Activated CD8-positive, alpha-beta memory T cell treated with anti-CD3 and anti-CD28 coated beads for 4 hours (primary cell): Measurements from ENCODE around the gene ERC2.

Experiments
- DNase-seq, 2 donors: peaks; one replicate each; pipeline ENCODE4 v3.0.0-alpha.2; 2020; ENCODE audit warnings: low read depth in 2 of 2

ERC2 gene

GRCh38 chr3:55498520-55498919, 969.7 kb downstream of the ERC2 start:
- no peak for DNase-seq

DNA sequence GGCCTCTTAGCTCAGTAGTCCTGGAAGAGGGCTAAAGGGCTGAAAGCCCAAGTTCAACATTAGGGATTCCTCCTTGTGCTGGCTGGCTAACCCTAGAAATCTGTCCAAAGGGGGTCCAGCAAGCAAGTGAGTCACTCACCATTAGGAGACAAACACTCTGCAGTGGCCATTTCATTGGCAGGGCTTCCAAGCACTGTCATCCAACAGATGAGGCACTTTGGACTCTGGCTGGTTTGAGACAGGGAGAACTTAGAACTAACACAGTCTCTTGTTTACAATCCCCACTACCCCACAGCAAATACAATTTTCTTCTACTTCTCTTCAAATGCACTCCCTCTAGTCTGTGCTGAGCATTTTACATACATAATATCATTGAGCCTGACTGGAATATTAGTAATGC, 971.0 kb downstream of the ERC2 start:
- DNase-seq: no peak

- no peak for DNase-seq
Observed at GRCh38 chr3:55494976-55495375, 973.3 kb downstream of the ERC2 start.

DNA sequence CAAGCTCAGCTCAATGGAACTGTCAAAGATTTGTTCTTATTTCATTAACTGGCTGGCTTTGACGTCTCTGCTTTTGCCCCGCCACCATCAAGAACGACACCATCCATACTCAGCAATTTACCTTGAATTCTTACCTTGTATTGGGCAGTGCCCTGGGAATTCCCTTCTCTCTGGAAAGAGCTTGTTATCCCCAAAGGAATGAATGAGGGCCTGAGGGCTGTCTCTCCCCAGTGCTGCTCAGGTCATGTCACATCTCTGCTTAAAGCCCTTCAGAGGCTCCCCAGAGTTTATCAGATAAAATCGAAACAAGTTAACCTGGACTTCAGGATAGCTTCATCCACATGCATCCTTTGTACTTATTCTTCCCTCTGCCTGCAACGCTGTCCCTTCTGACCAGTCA, 975.3 kb downstream of the ERC2 start:
- no peak for DNase-seq

GRCh38 chr3:55491296-55491816, 976.9 kb downstream of the ERC2 start:
- DNase-seq: no peak

DNA sequence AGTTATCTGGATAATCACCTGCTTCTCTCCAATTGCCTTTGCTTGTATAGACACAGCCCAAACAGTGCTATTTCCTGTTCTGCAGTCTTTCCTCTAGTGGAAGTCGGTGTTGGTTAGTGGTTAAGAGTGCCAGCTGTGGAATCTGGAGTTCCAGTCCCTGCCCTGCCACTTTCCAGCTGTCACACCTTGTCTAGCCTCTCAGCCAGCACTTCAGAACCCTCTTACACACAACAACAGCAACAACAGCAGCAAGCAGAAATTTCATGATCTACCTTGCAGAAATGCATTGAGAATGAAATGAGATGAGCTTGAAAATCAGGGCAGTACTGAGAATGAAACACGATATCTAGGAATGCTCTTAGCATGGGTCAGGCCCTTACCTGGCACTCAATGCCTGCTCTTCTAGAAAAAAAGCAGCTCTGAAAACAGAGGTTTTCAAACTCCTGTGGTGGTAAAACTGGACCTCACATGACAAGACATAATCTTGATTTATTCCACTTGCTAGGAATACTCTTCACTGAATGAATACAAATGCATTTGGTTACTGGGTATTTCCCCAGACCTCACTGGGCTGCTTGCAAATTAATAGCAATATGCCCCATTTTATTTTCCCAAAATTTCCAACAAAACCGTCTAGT, 977.9 kb downstream of the ERC2 start:
- no peak for DNase-seq

- no peak for DNase-seq
Observed at GRCh38 chr3:55489798-55490132, 978.5 kb downstream of the ERC2 start.

- DNase-seq: no peak
Observed at GRCh38 chr3:55488398-55489055, 979.7 kb downstream of the ERC2 start.

- no peak for DNase-seq
Observed at GRCh38 chr3:55487381-55488241, 980.7 kb downstream of the ERC2 start.

GRCh38 chr3:55486857-55487380, 981.3 kb downstream of the ERC2 start, which contains the start of gene WNT5A:
TSS of gene WNT5A (minus strand) at chr3:55487306. CDS start at chr3:55486985, 321 bp downstream.
- DNase-seq: no peak

DNA sequence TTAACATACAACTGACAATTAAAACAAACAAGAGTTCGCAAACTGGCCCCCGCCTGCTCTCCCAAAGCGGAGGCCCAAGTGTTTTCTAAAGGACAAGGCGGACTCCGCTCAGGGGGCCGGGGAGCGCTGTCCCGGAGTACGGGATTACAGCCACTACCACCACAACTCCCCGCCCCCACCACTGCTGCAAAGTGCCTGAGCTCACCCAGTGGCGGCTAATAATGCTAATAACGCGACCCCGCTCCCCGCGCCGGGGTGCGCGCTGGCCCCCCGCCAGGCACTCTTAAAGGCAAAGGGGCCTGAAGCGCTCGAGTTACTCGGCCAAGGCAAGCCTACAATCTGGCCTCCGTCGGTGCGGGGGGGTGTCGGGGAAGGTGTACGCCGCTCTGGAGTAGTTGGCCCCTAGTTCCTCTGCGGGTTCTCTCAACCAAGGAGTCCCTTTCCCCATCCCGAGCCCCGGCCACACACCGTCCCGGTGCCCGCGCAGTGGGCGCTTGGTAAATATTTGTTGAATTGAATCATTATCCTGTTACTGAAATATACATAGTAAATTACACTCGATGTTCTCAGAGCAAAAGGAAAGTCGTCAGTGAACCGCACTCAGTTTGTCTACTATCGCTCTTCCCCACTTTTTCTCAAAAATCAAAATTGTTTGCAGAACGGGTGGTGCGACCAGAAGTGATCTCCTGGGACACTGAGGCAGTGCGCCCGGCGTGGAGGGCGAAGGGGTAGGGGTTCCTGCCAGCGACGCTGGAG, 982.0 kb downstream of the ERC2 start:
- no peak for DNase-seq

GRCh38 chr3:55484801-55485791, 983.2 kb downstream of the ERC2 start:
- no peak for DNase-seq

GRCh38 chr3:55484191-55484689, 984.0 kb downstream of the ERC2 start:
- DNase-seq: no peak

- DNase-seq: no peak
Observed at GRCh38 chr3:55483196-55484095, 984.8 kb downstream of the ERC2 start.

DNA sequence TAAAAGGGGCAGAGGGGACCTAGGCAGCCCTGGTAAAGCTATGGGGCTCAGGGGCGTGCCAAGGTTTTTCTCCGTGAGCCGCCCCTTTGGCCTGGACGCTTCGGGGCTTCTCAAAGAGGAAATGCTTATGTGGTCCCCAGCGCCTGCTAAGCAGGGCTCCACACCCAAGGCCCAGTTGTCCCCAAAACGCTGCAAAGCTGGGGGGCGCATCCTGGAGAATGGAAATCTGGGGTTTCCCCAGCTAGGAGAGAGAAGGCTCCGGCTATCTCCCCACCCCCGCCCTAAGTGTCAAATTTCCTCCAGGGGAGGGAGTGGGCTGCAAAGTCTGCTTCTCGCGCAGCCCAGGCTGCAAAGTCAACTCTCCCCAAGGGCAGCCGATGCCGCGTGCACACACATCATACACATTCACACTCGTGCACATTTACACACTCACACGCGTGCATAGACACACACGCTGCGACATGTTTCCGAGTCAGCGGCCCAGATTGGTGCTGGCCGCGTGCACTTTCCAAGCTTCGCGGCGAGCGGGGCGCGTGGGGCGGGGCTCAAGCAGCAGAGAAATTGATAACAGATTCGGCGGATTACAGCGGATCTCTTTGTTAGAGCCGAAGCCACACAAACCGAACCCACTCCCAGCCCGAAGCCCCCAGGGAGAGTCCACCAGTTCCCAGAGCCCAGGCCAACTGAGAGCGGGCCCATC, 985.6 kb downstream of the ERC2 start:
- no peak for DNase-seq

GRCh38 chr3:55481744-55482495, 986.3 kb downstream of the ERC2 start:
- no peak for DNase-seq

DNA sequence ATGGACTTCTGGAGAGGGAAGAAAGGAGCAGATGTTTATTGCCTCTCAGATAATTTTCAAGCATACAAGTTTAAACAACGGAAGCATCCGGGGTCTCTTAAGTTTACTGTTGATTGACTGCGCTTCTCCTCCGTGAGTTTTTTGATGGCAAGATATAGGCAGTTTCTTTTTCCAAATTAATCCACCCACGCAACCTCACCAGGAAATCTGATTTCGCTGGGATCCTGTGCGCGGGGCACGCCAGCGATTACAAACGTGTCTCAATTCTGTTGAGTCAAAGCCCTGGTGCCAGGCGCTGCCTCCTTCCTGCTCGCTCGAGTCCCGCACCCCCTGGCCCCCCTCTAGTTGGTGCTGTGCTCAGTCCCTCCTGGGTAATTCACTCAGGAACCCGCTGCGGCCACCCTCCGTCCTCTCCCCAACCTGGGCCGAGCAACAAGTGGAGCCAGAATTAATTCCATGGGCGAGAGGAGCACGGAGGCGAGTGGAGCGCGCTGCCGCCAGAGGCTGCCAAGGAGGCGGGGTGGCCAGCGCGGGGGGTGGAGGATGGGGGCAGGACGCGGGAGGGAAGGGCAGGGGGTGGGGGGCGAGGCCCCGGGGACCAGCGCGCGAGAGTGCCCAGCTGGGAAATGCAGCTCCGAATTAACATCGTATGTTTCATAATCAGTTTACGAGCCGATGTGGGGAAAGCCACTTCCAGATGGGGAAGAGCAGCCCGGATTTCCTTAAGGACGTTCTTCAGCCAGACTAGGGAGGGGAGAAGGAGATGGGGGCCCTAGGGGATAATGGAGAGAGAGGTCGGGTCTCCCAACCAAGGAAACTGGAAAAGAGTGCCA, 987.1 kb downstream of the ERC2 start:
- DNase-seq: no peak
